H7 (cell line): ENCODE measurements around the gene ARSA. TPM values are rescaled to one million over a fixed set of nuclear protein-coding genes. Genes with fewer than 3 reads are reported as not detected.

Experiments used
- DNase-seq: peaks from one replicate; pipeline ENCODE4 v3.0.0; 2012
- H3K27me3 ChIP-seq: 2 replicates; pipeline ENCODE4 v1.6.0; 2011; ENCODE audit warnings: mild to moderate bottlenecking, low read length; ENCODE audit not compliant: control insufficient read depth, insufficient read depth
- H3K36me3 ChIP-seq: replicated peaks from 2 replicates; pipeline ENCODE4 v1.5.1; 2011; ENCODE audit warnings: low read length; ENCODE audit not compliant: control insufficient read depth, insufficient read depth
- H3K4me3 ChIP-seq: 2 replicates; pipeline ENCODE4 v1.5.1; 2011; ENCODE audit warnings: low read depth, mild to moderate bottlenecking, control low read depth, low read length, moderate library complexity; ENCODE audit not compliant: insufficient read depth
- total RNA-seq: library from RNA; depleted of rRNA; stranded (reverse); fragments of >200 nt; shearing (Covaris generic); gene quantifications from 2 replicates; pipeline ENCODE4 v1.2.3, GENCODE V29; 2014; rRNA removed

The ARSA gene
- total RNA-seq, 1 experiment from 2014 or later = 11.3 TPM

DNA sequence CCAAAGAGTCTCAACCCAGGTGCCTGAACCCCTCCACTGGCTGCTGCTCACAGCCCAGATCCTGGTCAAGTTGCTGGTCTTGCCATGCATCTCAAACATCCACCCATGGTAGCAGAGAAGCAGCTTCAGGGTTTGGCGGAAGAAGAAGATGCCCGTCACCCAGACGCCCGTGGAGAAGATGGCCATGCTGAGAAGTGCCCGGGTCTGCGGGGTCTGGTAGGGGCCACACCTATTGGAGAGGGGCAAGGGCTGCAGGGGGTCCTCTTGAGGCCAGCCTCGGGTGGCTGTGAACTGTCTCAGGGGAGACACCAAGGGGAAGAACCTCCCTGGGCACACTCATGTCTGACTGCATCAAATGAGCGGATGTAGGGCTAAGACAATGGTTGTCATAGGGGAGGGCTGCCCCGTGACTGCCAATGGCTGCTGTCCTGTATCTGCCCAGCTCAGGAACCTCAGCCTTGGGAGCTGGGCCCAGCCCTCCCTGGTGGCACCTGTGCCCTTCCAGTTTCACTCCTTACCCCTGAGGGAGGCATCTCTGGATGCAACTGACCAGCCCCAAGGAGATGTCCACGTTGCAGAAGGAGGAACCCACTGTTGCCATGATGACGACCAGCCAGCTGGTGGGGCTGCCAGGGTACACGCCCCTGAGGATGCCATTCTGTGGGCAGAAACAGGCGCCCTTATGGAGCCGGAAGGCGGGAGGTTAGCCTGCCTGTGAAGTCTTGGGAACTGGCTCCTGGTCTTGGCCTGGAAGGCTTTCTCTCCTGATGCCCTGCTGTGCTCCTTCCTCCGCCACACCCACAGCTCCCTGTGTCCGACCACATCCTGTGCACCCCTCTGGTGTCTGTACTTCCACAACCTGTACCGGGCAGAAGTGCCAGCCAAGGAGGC lies 50.9 kb downstream of the ARSA start:
- peaks cover 4% of the 10 kb centered on the region for H3K36me3 ChIP-seq
- H3K27me3 ChIP-seq = no peaks in the 10 kb centered on the region
- H3K4me3 ChIP-seq = no peak overlapping the region
- peak; percentile 37 for DNase-seq

DNA sequence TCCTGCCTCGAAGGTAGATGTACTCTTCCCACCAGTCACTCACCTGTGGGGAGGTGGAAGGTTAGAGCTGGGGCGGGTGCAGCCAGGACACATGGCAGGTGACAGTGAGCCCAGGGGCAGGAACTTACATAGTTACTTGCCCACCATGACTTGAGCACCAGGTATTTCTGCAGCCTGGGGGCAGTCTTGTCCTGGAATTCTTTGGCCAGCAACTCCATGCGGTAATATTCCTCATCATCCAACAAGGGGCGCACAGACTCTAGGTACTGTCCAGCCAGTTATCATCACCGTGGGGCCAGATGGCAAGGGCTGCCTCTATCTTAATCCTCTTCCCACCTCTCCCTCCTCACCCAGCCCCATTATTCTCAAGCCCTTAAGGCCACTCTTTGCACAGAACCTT lies 51.9 kb downstream of the ARSA start:
- DNase-seq = peak; percentile 74
- no peak overlapping the region for H3K4me3 ChIP-seq
- peaks cover 4% of the 10 kb centered on the region for H3K36me3 ChIP-seq
- no peaks in the 10 kb centered on the region for H3K27me3 ChIP-seq

DNA sequence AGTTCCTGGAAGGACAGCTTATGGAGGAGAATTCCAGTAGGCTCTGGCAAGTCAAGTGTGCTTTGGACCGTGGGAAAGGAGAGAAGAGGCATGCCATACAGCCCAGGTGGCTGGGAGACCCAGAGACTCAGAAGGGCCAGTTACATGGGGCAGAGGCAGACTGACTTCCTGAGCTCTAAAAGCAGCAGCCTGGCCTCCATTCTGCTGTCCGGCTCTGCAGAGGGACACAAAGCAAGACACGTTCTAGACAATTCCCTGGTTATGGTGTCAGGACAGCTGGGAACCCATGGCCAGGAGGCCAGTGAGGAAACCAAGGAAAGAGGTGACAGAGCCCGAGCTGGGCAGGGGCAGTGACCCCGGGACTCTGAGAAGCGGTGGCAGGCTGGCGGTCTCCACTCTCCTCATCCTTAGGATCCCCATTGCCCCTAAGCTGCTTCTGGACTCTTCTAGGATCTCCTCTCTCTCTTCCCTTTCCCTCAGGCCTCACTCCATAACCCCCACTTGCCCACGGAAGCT lies 52.5 kb downstream of the ARSA start:
- Histone ChIP-seq H3K4me3 (no peak overlapping the region), H3K36me3 (peaks cover 3% of the 10 kb centered on the region)

More for the DNA sequence above, 52.5 kb downstream of the ARSA start:
- DNase-seq = peak; percentile 25
- no peaks in the 10 kb centered on the region for H3K27me3 ChIP-seq

Other genes with a start within 250 kb of the ARSA start
- 53.8 and 64.4 TPM in 2 replicates for gene SBF1, start 153.1 kb downstream of the ARSA start, total RNA-seq
- gene ADM2, start 146.6 kb downstream of the ARSA start, total RNA-seq = 3.0 and 3.2 TPM in 2 replicates
- not detected in 2 replicates for gene MIOX, start 141.3 kb downstream of the ARSA start, total RNA-seq
- 19.0 and 28.1 TPM in 2 replicates for gene LMF2, start 120.5 kb downstream of the ARSA start, total RNA-seq
- gene NCAPH2, start 119.9 kb downstream of the ARSA start, total RNA-seq = 74.1 and 86.5 TPM in 2 replicates
- gene SCO2, start 102.6 kb downstream of the ARSA start, total RNA-seq = 1.2 TPM in 1 of 2 replicates, not detected in the other
- gene TYMP, start 98.1 kb downstream of the ARSA start, total RNA-seq = 0.55 and 1.1 TPM in 2 replicates
- gene KLHDC7B, start 82.3 kb downstream of the ARSA start, total RNA-seq = not detected in 2 replicates
- gene SYCE3, start 65.2 kb downstream of the ARSA start, total RNA-seq = not detected in 2 replicates
- gene CPT1B, start 49.7 kb downstream of the ARSA start, total RNA-seq = 24.0 and 27.6 TPM in 2 replicates
- 42.1 and 54.5 TPM in 2 replicates for gene CHKB, start 45.3 kb downstream of the ARSA start, total RNA-seq
- gene MAPK8IP2, start 27.4 kb downstream of the ARSA start, total RNA-seq = 1.7 and 3.4 TPM in 2 replicates
- 1.8 and 2.1 TPM in 2 replicates for gene SHANK3, start 44.7 kb upstream of the ARSA start, total RNA-seq
- gene ACR, start 110.1 kb upstream of the ARSA start, total RNA-seq = 0.07 TPM in 1 of 2 replicates, not detected in the other
- 8.6 and 17.1 TPM in 2 replicates for gene RABL2B, start 155.5 kb upstream of the ARSA start, total RNA-seq